ENCODE measurements around the gene SLC26A9.

GRCh38 chr1:205986861-205987260 is 43.6 kb upstream of the SLC26A9 start:
- TF ChIP-seq CTCF (conservative IDR thresholded peaks at IDR 0.05) (no peak), EZH2 (IDR thresholded peaks at IDR 0.05; ENCODE audit: low read depth) (no peak)
